Measurements from ENCODE around the gene ILDR2.

ILDR2 gene

DNA sequence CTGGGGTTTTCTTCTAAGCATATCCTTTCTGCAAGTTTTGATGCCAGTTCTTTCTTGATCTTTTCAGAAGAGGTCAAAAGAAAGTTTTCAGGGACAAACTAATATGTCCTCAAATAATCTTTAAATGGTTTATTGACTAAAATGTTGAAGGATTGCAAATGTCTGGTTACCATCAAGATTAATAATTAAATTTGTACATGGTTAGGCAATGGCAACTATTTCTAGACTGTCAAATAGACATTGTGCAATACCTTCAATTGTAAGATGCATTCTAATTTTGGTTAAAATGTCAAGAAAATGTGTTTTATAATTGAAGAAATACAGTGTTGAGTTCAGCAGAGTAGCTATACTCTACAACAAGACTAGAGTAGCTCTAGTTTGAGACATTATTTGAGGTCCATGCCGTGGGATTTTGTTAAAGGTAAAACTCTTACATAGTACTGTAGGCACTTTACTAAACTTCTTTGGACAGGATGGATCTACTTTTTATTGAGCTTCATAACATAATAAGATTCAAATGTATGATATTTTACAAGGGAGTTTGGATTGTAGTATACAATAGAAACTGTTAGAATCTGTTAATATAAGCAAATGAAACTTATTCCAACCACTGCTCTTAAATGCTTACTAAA is 36.3 kb upstream of the ILDR2 start:
- no peak for TF ChIP-seq RARB (CRISPR knock-in tag; IDR thresholded peaks at IDR 0.05)
- no peak for TF ChIP-seq ZNF8 (CRISPR knock-in tag; IDR thresholded peaks at IDR 0.05)
- TF ChIP-seq ESRRG (CRISPR knock-in tag; IDR thresholded peaks at IDR 0.05), result no peak
- no peak for TF ChIP-seq ZC3H10 (CRISPR knock-in tag; IDR thresholded peaks at IDR 0.05)
- no peak for TF ChIP-seq ZNF565 (CRISPR knock-in tag; conservative IDR thresholded peaks at IDR 0.05; ENCODE audit: low read depth)
- TF ChIP-seq, protein P1, sequence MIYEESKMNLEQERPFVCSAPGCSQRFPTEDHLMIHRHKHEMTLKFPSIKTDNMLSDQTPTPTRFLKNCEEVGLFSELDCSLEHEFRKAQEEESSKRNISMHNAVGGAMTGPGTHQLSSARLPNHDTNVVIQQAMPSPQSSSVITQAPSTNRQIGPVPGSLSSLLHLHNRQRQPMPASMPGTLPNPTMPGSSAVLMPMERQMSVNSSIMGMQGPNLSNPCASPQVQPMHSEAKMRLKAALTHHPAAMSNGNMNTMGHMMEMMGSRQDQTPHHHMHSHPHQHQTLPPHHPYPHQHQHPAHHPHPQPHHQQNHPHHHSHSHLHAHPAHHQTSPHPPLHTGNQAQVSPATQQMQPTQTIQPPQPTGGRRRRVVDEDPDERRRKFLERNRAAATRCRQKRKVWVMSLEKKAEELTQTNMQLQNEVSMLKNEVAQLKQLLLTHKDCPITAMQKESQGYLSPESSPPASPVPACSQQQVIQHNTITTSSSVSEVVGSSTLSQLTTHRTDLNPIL (CRISPR knock-in tag; IDR thresholded peaks at IDR 0.05; ENCODE audit: low read depth), result no peak
- no peak for TF ChIP-seq ARNTL (CRISPR knock-in tag; IDR thresholded peaks at IDR 0.05; ENCODE audit: borderline replicate concordance, low read depth)
- no peak for TF ChIP-seq GLIS3 (CRISPR knock-in tag; IDR thresholded peaks at IDR 0.05)
- TF ChIP-seq, protein P2, sequence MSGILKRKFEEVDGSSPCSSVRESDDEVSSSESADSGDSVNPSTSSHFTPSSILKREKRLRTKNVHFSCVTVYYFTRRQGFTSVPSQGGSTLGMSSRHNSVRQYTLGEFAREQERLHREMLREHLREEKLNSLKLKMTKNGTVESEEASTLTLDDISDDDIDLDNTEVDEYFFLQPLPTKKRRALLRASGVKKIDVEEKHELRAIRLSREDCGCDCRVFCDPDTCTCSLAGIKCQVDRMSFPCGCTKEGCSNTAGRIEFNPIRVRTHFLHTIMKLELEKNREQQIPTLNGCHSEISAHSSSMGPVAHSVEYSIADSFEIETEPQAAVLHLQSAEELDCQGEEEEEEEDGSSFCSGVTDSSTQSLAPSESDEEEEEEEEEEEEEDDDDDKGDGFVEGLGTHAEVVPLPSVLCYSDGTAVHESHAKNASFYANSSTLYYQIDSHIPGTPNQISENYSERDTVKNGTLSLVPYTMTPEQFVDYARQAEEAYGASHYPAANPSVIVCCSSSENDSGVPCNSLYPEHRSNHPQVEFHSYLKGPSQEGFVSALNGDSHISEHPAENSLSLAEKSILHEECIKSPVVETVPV (CRISPR knock-in tag; IDR thresholded peaks at IDR 0.05), result no peak
- TF ChIP-seq ZFP3 (CRISPR knock-in tag; IDR thresholded peaks at IDR 0.05), result no peak
- TF ChIP-seq, protein P3, sequence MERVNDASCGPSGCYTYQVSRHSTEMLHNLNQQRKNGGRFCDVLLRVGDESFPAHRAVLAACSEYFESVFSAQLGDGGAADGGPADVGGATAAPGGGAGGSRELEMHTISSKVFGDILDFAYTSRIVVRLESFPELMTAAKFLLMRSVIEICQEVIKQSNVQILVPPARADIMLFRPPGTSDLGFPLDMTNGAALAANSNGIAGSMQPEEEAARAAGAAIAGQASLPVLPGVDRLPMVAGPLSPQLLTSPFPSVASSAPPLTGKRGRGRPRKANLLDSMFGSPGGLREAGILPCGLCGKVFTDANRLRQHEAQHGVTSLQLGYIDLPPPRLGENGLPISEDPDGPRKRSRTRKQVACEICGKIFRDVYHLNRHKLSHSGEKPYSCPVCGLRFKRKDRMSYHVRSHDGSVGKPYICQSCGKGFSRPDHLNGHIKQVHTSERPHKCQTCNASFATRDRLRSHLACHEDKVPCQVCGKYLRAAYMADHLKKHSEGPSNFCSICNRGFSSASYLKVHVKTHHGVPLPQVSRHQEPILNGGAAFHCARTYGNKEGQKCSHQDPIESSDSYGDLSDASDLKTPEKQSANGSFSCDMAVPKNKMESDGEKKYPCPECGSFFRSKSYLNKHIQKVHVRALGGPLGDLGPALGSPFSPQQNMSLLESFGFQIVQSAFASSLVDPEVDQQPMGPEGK (CRISPR knock-in tag; IDR thresholded peaks at IDR 0.05; ENCODE audit: borderline replicate concordance), result no peak
- no peak for TF ChIP-seq SNAI2 (CRISPR knock-in tag; IDR thresholded peaks at IDR 0.05)
- no peak for TF ChIP-seq BACH2 (CRISPR knock-in tag; IDR thresholded peaks at IDR 0.05; ENCODE audit: borderline replicate concordance)
- ATAC-seq, result no peak

DNA sequence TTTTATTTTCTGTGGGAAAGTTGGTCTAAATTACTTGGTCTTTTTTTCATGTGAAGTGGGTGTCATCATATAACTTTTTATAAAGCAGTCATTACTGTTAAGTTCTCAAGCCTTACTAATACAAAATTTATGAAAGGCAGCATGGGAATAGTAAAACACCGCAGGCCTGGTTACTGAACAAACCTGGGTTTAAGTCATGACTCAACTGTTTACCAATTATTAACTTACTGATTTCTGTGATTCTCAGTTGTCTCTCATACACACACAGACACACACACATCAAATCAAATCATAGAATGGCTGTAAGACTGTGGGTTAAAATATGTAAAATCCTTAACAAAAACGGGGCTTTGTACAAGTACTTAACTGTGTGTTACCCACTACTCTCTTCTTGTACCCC is 28.4 kb upstream of the ILDR2 start:
- no peak for TF ChIP-seq BACH2 (CRISPR knock-in tag; IDR thresholded peaks at IDR 0.05; ENCODE audit: borderline replicate concordance)
- TF ChIP-seq PPARA (CRISPR knock-in tag; IDR thresholded peaks at IDR 0.05; ENCODE audit: borderline replicate concordance), result no peak
- TF ChIP-seq ZNF8 (CRISPR knock-in tag; IDR thresholded peaks at IDR 0.05), result no peak
- TF ChIP-seq TOX (CRISPR knock-in tag; IDR thresholded peaks at IDR 0.05; ENCODE audit: borderline replicate concordance), result no peak
- no peak for TF ChIP-seq ZNF565 (CRISPR knock-in tag; conservative IDR thresholded peaks at IDR 0.05; ENCODE audit: low read depth)
- no peak for TF ChIP-seq RARB (CRISPR knock-in tag; IDR thresholded peaks at IDR 0.05)
- TF ChIP-seq ARNTL (CRISPR knock-in tag; IDR thresholded peaks at IDR 0.05; ENCODE audit: borderline replicate concordance, low read depth), result no peak
- no peak for TF ChIP-seq SNAI2 (CRISPR knock-in tag; IDR thresholded peaks at IDR 0.05)
- no peak for TF ChIP-seq ZFP3 (CRISPR knock-in tag; IDR thresholded peaks at IDR 0.05)
- TF ChIP-seq ZC3H10 (CRISPR knock-in tag; IDR thresholded peaks at IDR 0.05), result no peak
- no peak for ATAC-seq

DNA sequence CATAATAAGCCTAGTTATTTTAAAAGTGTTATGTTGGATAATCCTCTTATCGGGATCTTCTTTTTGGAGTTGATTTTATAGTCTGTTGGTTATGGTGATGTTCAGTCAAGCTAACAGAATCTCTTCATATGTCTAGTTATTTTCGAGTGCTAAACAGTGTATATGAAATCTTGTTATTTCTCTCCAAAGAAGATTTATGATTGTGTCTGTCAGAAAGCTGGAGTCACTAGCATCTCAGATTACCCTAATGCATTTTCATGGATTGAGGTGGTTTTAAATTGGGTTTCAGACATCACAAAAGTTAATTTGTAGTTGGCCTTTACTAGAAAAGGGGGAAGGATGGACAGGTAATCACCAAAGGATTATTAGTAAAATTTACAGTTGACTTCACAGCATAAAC is 27.0 kb upstream of the ILDR2 start:
- TF ChIP-seq OSR1 (CRISPR knock-in tag; IDR thresholded peaks at IDR 0.05), result no peak
- no peak for ATAC-seq

DNA sequence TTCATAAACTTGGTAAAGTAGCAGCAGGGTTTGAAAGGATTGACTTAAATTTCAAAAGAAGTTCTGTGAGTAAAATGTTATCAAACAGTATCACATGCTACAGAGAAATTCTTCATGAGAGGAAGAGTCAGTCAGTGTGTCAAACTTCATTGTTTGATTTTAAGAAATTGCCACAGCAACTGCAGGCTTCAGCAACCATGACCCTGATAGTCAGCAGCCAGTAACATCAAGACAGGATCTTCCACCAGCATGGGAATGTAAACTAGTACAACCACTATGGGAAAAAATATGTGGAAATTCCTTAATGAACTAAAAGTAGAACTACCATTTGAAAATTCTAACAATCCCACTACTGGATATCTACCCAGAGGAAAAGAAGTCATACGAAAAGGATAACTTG is 25.2 kb upstream of the ILDR2 start:
- no peak for ATAC-seq
- TF ChIP-seq OSR1 (CRISPR knock-in tag; IDR thresholded peaks at IDR 0.05) (no peak), RARB (CRISPR knock-in tag; IDR thresholded peaks at IDR 0.05) (no peak), TOX (CRISPR knock-in tag; IDR thresholded peaks at IDR 0.05; ENCODE audit: borderline replicate concordance) (no peak), ZFP3 (CRISPR knock-in tag; IDR thresholded peaks at IDR 0.05) (no peak), ZNF70 (CRISPR knock-in tag; IDR thresholded peaks at IDR 0.05) (no peak), ZNF8 (CRISPR knock-in tag; IDR thresholded peaks at IDR 0.05) (no peak), TCF4 (CRISPR knock-in tag; IDR thresholded peaks at IDR 0.05; ENCODE audit: borderline replicate concordance) (no peak), SNAI2 (CRISPR knock-in tag; IDR thresholded peaks at IDR 0.05) (no peak), ISL1 (CRISPR knock-in tag; IDR thresholded peaks at IDR 0.05) (no peak), ESRRG (CRISPR knock-in tag; IDR thresholded peaks at IDR 0.05) (no peak), ZFP30 (CRISPR knock-in tag; IDR thresholded peaks at IDR 0.05) (no peak), ZC3H10 (CRISPR knock-in tag; IDR thresholded peaks at IDR 0.05) (no peak), BACH2 (CRISPR knock-in tag; IDR thresholded peaks at IDR 0.05; ENCODE audit: borderline replicate concordance) (no peak)
- TF ChIP-seq, protein P4, sequence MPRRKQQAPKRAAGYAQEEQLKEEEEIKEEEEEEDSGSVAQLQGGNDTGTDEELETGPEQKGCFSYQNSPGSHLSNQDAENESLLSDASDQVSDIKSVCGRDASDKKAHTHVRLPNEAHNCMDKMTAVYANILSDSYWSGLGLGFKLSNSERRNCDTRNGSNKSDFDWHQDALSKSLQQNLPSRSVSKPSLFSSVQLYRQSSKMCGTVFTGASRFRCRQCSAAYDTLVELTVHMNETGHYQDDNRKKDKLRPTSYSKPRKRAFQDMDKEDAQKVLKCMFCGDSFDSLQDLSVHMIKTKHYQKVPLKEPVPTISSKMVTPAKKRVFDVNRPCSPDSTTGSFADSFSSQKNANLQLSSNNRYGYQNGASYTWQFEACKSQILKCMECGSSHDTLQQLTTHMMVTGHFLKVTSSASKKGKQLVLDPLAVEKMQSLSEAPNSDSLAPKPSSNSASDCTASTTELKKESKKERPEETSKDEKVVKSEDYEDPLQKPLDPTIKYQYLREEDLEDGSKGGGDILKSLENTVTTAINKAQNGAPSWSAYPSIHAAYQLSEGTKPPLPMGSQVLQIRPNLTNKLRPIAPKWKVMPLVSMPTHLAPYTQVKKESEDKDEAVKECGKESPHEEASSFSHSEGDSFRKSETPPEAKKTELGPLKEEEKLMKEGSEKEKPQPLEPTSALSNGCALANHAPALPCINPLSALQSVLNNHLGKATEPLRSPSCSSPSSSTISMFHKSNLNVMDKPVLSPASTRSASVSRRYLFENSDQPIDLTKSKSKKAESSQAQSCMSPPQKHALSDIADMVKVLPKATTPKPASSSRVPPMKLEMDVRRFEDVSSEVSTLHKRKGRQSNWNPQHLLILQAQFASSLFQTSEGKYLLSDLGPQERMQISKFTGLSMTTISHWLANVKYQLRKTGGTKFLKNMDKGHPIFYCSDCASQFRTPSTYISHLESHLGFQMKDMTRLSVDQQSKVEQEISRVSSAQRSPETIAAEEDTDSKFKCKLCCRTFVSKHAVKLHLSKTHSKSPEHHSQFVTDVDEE (CRISPR knock-in tag; IDR thresholded peaks at IDR 0.05), result no peak
- TF ChIP-seq, protein P2 (CRISPR knock-in tag; IDR thresholded peaks at IDR 0.05), result no peak
- TF ChIP-seq, protein P5, sequence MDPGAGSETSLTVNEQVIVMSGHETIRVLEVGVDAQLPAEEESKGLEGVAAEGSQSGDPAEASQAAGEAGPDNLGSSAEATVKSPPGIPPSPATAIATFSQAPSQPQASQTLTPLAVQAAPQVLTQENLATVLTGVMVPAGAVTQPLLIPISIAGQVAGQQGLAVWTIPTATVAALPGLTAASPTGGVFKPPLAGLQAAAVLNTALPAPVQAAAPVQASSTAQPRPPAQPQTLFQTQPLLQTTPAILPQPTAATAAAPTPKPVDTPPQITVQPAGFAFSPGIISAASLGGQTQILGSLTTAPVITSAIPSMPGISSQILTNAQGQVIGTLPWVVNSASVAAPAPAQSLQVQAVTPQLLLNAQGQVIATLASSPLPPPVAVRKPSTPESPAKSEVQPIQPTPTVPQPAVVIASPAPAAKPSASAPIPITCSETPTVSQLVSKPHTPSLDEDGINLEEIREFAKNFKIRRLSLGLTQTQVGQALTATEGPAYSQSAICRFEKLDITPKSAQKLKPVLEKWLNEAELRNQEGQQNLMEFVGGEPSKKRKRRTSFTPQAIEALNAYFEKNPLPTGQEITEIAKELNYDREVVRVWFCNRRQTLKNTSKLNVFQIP (CRISPR knock-in tag; IDR thresholded peaks at IDR 0.05; ENCODE audit: borderline replicate concordance, low read depth), result no peak
- TF ChIP-seq, protein P3 (CRISPR knock-in tag; IDR thresholded peaks at IDR 0.05; ENCODE audit: borderline replicate concordance), result no peak
